T-cell (primary cell): ENCODE measurements around the gene RAD9A. TPM values are rescaled to one million over a fixed set of nuclear protein-coding genes. Genes with fewer than 3 reads are reported as not detected.
A peak's percentile ranks its signal among the peaks of the same experiment; 100 is the strongest.

Experiments used
- ATAC-seq, 4 experiments: fragments of 200-7000 bp in 3 of 4; fragments of 150-1000 bp in 1 of 4; cut with Tn5 transposase; replicated peaks in 1 of 4; 1 replicate in 3 of 4; 2 replicates in 1 of 4; pipeline ENCODE4 v1.10.0; 2021; ENCODE audit warnings: moderate library complexity in 3 of 4, mild to moderate bottlenecking in 2 of 4, moderate number of reproducible peaks in 1 of 4
- CTCF ChIA-PET, 2 donors: fragments of 300-600 bp; sonication (Branson Sonifier 250); formaldehyde crosslinking; loops; one replicate each; lab custom pipeline; 2022; ENCODE audit warnings: antibody characterized with exemption in 2 of 2; lab: Charles Lee
- POLR2A ChIA-PET, 2 donors: fragments of 300-600 bp; sonication (Branson Sonifier 250); formaldehyde crosslinking; loops; one replicate each; lab custom pipeline; 2022; ENCODE audit warnings: antibody characterized with exemption in 2 of 2; lab: Charles Lee
- DNase-seq, 35 experiments: peaks; one replicate each; pipeline versions ENCODE4 v3.0.0 to v3.0.0-alpha.2; 2013 to 2023
- H3K27ac ChIP-seq: one replicate; pipeline ENCODE4 v1.5.1; 2013; ENCODE audit warnings: low read length
- H3K27me3 ChIP-seq, 2 experiments: replicated peaks in 1 of 2; 1 replicate in 1 of 2; 2 replicates in 1 of 2; pipeline versions ENCODE4 v1.6.1 to v1.7.0; 2013; ENCODE audit warnings: low read length in 1 of 2, mixed read lengths in 1 of 2; ENCODE audit not compliant: control insufficient read depth in 2 of 2, insufficient read depth in 2 of 2; ENCODE audit errors: extremely low read depth in 1 of 2
- H3K36me3 ChIP-seq, 2 donors: 1 replicate in 1 of 2; 2 replicates in 1 of 2; pipeline versions ENCODE4 v1.6.1 to v1.7.0; 2013; ENCODE audit warnings: low read length in 1 of 2; ENCODE audit not compliant: control insufficient read depth in 2 of 2, insufficient read depth in 1 of 2; ENCODE audit errors: extremely low read depth in 1 of 2
- H3K4me1 ChIP-seq, 2 experiments: 1 replicate in 1 of 2; 2 replicates in 1 of 2; pipeline versions ENCODE4 v1.6.1 to v1.7.0; 2013; ENCODE audit warnings: low read length in 2 of 2, mixed read lengths in 1 of 2; ENCODE audit not compliant: insufficient read depth in 2 of 2, control insufficient read depth in 1 of 2; ENCODE audit errors: extremely low read depth in 1 of 2
- H3K4me3 ChIP-seq, 2 donors: 1 replicate in 1 of 2; 2 replicates in 1 of 2; pipeline versions ENCODE4 v1.5.1 to v1.7.0; 2013; ENCODE audit warnings: mild to moderate bottlenecking in 2 of 2, low read length in 1 of 2, moderate library complexity in 1 of 2; ENCODE audit not compliant: control insufficient read depth in 1 of 2; ENCODE audit errors: extremely low read depth in 1 of 2
- H3K9me3 ChIP-seq: 2 replicates; pipeline ENCODE4 v1.7.0; 2013
- H3K27ac Mint-ChIP-seq, 2 donors: one replicate each; pipeline ENCODE4 v1.8.0; 2020 to 2021; ENCODE audit warnings: mild to moderate bottlenecking in 2 of 2, mixed read lengths in 2 of 2
- H3K27me3 Mint-ChIP-seq, 2 donors: one replicate each; pipeline ENCODE4 v1.8.0; 2021 to 2022; ENCODE audit warnings: mixed read lengths in 2 of 2
- H3K36me3 Mint-ChIP-seq: one replicate; pipeline ENCODE4 v1.8.0; 2021; ENCODE audit warnings: mixed read lengths
- H3K4me1 Mint-ChIP-seq, 3 donors: one replicate each; pipeline ENCODE4 v1.8.0; 2020 to 2022; ENCODE audit warnings: mixed read lengths in 3 of 3, mild to moderate bottlenecking in 1 of 3
- H3K4me3 Mint-ChIP-seq, 3 donors: one replicate each; pipeline ENCODE4 v1.8.0; 2020 to 2022; ENCODE audit warnings: mild to moderate bottlenecking in 3 of 3, mixed read lengths in 3 of 3, moderate library complexity in 3 of 3
- H3K9me3 Mint-ChIP-seq, 3 donors: one replicate each; pipeline ENCODE4 v1.8.0; 2020 to 2022; ENCODE audit warnings: mixed read lengths in 3 of 3
- WGBS: methylation state at CpG from one replicate; pipeline ENCODE4 v1.1.5; 2013; ENCODE audit warnings: missing lambda C conversion rate; ENCODE audit not compliant: insufficient coverage; 5-methylcytosine and 5-hydroxymethylcytosine counted together
- total RNA-seq, 35 experiments: library from RNA in 6 of 35; stranded (reverse) in 6 of 35; fragments of 120-200 nt in 1 of 35; gene quantifications; one replicate each; pipeline versions ENCODE4 v1.2.1 to v1.2.4 and lab custom pipeline; 2013 to 2026

Gene RAD9A
- total RNA-seq, 5 donors from 2014 or later (not counting 1 experiment from before 2014, with no cell fraction given): 34.9 to 63.8 (median 56.2) TPM

DNA sequence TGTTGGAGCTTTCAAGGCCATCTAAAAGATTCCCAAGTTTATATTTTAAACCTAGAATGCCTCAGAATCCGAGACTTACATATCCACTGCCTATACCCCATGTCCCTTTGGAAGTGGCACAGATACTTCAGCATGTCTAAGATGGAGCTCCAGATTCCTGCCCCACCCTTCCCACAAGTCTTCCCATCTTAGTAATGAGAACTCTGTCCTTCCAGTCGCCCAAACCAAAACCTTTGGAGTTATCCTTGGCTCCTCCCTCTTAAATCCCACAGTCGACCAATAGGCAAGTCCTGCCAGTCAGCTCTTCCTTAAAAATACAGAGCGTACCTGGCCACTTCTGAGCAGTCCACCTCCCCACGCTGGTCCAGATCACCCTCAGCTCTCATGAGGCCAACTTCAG lies 42.8 kb upstream of the RAD9A start:
- Mint-ChIP-seq H3K9me3 (no peaks in the 10 kb centered on the region), H3K36me3 (no peaks in the 10 kb centered on the region), H3K27ac (peak overlapping the region; percentile 27 to 82), H3K27me3 (no peaks in the 10 kb centered on the region), H3K4me3 (no peak overlapping the region), H3K4me1 (peaks cover 69 to 78% (median 72%) of the 10 kb centered on the region in 3 donors)
- ChIA-PET POLR2A (interaction anchor here in 1 of 2 donors (0.6 kb wide), 1 partner anchor 21 kb away, joined by 17 read pairs; no protein-coding TSS in a partner anchor), CTCF (interaction anchor here (0.5 to 1.4 kb wide), 5 partner anchors 21 to 553 kb away, joined by 3 to 4 read pairs (median 3); partner anchors contain the start of gene PPP1CA (in 1 of the 2))
- 82% methylated on average over 5 of the region's 5 CpGs for WGBS
- Histone ChIP-seq H3K4me1 (peaks cover 34 to 65% of the 10 kb centered on the region in 2 experiments), H3K36me3 (peaks cover 3 to 7% of the 10 kb centered on the region in 2 donors), H3K27ac (no peak overlapping the region), H3K27me3 (no peaks in the 10 kb centered on the region), H3K9me3 (no peaks in the 10 kb centered on the region), H3K4me3 (no peak overlapping the region)
- DNase-seq: no peak
- ATAC-seq: no peak

- H3K36me3 Mint-ChIP-seq: no peaks in the 10 kb centered on the region
Observed at GRCh38 chr11:67349457-67349856, 42.3 kb upstream of the RAD9A start.

DNA sequence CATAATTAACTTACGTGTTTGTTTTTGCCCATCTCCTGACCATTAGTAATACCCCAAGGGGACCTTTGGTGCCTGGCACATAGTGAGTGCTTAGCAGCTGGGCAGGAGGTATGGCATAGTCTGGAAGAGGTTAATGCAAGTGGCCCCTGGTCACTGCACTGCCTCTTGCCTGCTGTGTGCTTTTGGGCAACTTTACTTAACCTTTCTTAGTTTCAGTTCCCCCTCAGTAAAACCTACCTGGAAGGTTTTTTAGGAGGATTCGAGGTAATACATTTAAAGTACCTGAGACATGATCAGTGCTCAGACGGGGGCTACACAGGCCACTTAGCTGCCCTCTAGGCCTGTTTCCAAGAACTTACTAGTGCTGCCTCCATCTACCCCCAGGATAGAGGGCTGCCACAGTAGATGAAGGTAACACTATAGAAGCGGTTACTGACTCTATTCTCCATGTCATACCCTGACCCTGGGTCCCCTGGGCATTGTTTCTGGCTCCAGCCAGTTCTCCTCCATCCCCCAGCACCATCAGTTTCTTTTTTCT lies 41.8 kb upstream of the RAD9A start:
- H3K27ac ChIP-seq: no peak overlapping the region
- ChIA-PET POLR2A (no interaction called here), CTCF (interaction anchor here (0.6 to 1.4 kb wide), 6 partner anchors 15 to 554 kb away, joined by 3 to 4 read pairs (median 3); partner anchors contain the start of gene PPP1CA (in 1 of the 2))
- Mint-ChIP-seq H3K4me1 (peaks cover 63 to 78% (median 72%) of the 10 kb centered on the region in 3 donors), H3K4me3 (no peak overlapping the region), H3K36me3 (no peaks in the 10 kb centered on the region), H3K9me3 (no peaks in the 10 kb centered on the region), H3K27me3 (no peaks in the 10 kb centered on the region), H3K27ac (peak overlapping the region; percentile 27 to 82)
- no peaks in the 10 kb centered on the region for H3K9me3 ChIP-seq
- H3K27me3 ChIP-seq: no peaks in the 10 kb centered on the region
- H3K4me1 ChIP-seq: peaks cover 32 to 65% of the 10 kb centered on the region in 2 experiments
- no peak for ATAC-seq
- WGBS: no CpG with 5 or more reads among the region's 4 CpGs
- H3K36me3 ChIP-seq: peaks cover 3 to 7% of the 10 kb centered on the region in 2 donors
- H3K4me3 ChIP-seq: no peak overlapping the region
- DNase-seq: no peak

More at GRCh38 chr11:67349457-67349856, 42.3 kb upstream of the RAD9A start:
- ChIA-PET POLR2A (no interaction called here), CTCF (interaction anchor here (0.6 to 1.4 kb wide), 4 partner anchors 21 to 554 kb away, joined by 3 to 4 read pairs (median 3); partner anchors contain the start of gene PPP1CA (in 1 of the 2))
- Mint-ChIP-seq H3K27me3 (no peaks in the 10 kb centered on the region), H3K4me1 (peaks cover 69 to 78% (median 72%) of the 10 kb centered on the region in 3 donors), H3K9me3 (no peaks in the 10 kb centered on the region), H3K27ac (peak overlapping the region; percentile 27 to 82), H3K4me3 (no peak overlapping the region)
- H3K4me3 ChIP-seq: no peak overlapping the region
- peaks cover 3 to 7% of the 10 kb centered on the region in 2 donors for H3K36me3 ChIP-seq
- DNase-seq (no peak), ATAC-seq (no peak)
- 88% methylated on average over 2 of the region's 2 CpGs for WGBS
- H3K27ac ChIP-seq: no peak overlapping the region
- H3K9me3 ChIP-seq: no peaks in the 10 kb centered on the region
- H3K4me1 ChIP-seq: peaks cover 34 to 65% of the 10 kb centered on the region in 2 experiments
- no peaks in the 10 kb centered on the region for H3K27me3 ChIP-seq

GRCh38 chr11:67351275-67352005 lies 40.3 kb upstream of the RAD9A start:
- CTCF ChIA-PET: interaction anchor here (0.6 to 7.9 kb wide), 20 partner anchors 11 to 991 kb away, joined by 3 to 128 read pairs (median 4); partner anchors contain the start of genes CDK2AP2 (in 1 of the 2), CLCF1 (in 1 of the 2), PPP1CA (in 1 of the 2) and RAD9A (in 1 of the 2)
- H3K36me3 ChIP-seq: peaks cover 3 to 7% of the 10 kb centered on the region in 2 donors
- no peaks in the 10 kb centered on the region for H3K27me3 ChIP-seq
- DNase-seq (peak in 33 of 35 experiments; percentile 40 to 93 (median 54)), ATAC-seq (no peak)
- Mint-ChIP-seq H3K36me3 (no peaks in the 10 kb centered on the region), H3K4me3 (peak overlapping the region; percentile 60 to 87 (median 66)), H3K27ac (peak overlapping the region; percentile 89 to 99), H3K27me3 (no peaks in the 10 kb centered on the region), H3K4me1 (peaks cover 49 to 73% (median 58%) of the 10 kb centered on the region in 3 donors), H3K9me3 (no peaks in the 10 kb centered on the region)
- WGBS: 80% methylated on average over 5 of the region's 11 CpGs
- H3K4me3 ChIP-seq: peak overlapping the region in 1 of 2 donors; percentile 1
- no peaks in the 10 kb centered on the region for H3K9me3 ChIP-seq
- POLR2A ChIA-PET: interaction anchor here (0.5 to 0.6 kb wide), 2 partner anchors 300 to 1691 kb away, joined by 5 to 11 read pairs; no protein-coding TSS in a partner anchor
- peak overlapping the region; percentile 85 for H3K27ac ChIP-seq
- peaks cover 19 to 58% of the 10 kb centered on the region in 2 experiments for H3K4me1 ChIP-seq

DNA sequence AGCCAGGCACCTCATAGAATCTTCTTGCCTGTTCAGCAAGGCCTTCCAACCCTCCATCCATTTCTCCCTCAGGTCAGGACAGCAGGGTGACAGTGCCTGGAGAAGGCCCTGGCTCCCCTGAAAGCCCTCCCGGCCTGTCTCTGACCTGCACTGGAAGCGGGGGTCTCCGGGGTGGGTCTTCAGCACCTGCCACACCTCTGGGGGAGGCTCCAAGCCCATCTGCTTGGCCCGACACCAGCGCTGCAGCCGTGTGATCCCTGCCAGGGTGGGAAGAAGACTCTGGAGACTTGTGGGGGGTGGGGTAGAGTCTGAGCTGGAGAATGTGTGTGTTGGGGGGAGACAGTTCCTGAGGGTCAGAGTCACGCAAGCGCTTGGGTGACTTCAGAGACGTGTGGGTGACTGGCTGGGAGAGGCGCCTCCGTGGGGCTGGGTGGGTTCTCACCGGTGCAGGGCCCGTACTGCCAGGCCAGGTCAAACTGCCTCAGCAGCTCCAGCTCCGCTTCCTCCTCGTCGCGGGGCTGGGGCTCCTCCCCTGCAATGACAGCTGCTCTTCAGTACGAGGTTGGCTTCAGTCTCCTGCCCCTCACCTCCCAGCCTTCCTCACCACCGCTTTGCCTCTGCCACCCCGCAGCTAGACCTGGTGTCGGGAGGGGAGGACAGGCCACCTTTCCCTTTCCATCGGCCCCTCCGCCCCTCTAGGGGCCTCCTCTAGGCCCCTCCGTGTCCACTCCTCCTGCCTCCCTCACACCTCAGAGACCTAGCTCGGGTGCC lies 39.1 kb upstream of the RAD9A start:
- H3K36me3 Mint-ChIP-seq: no peaks in the 10 kb centered on the region
- ChIA-PET POLR2A (interaction anchor here in 1 of 2 donors (0.6 to 1.2 kb wide), 3 partner anchors 18 to 113 kb away, joined by 3 to 5 read pairs (median 3); no protein-coding TSS in a partner anchor), CTCF (interaction anchor here (0.6 to 7.9 kb wide), 20 partner anchors 9 to 1987 kb away, joined by 3 to 128 read pairs (median 4); partner anchors contain the start of genes RAD9A (in 2 of the 2), CLCF1 (in 1 of the 2) and PPP1CA (in 1 of the 2))
- 11% methylated on average over 21 of the region's 25 CpGs for WGBS
- peak overlapping the region; percentile 99 to 100 for H3K27ac Mint-ChIP-seq
- no peaks in the 10 kb centered on the region for H3K9me3 Mint-ChIP-seq
- H3K4me3 Mint-ChIP-seq: peak overlapping the region; percentile 87 to 97 (median 96)
- H3K36me3 ChIP-seq: peaks cover 3 to 7% of the 10 kb centered on the region in 2 donors
- H3K4me3 ChIP-seq: peak overlapping the region; percentile 78 to 95
- peaks cover 57 to 80% (median 61%) of the 10 kb centered on the region in 3 donors for H3K4me1 Mint-ChIP-seq
- H3K4me1 ChIP-seq: peaks cover 19 to 66% of the 10 kb centered on the region in 2 experiments
- no peaks in the 10 kb centered on the region for H3K27me3 ChIP-seq
- peak in 13 of 35 experiments; percentile 51 to 87 (median 67) for DNase-seq
- H3K27ac ChIP-seq: peak overlapping the region; percentile 98
- H3K27me3 Mint-ChIP-seq: no peaks in the 10 kb centered on the region
- ATAC-seq: peak; percentile 67 to 68 (median 68)
- H3K9me3 ChIP-seq: no peaks in the 10 kb centered on the region
